HEK293 (cell line): ENCODE data around the gene ZSWIM7.

Source experiments
- ATF2 ChIP-seq: fragments of 450-650 bp; formaldehyde crosslinking; IDR thresholded peaks from 2 replicates; pipeline ENCODE4 v1.5.1; 2016; ENCODE audit warnings: missing biosample characterization, missing genetic modification characterization, low read depth
- CTCF ChIP-seq: fragments of 450-650 bp; formaldehyde crosslinking; IDR thresholded peaks from 2 replicates; pipeline ENCODE4 v1.5.1; 2016; ENCODE audit warnings: missing biosample characterization, missing genetic modification characterization
- PRDM4 ChIP-seq: fragments of 450-650 bp; formaldehyde crosslinking; IDR thresholded peaks from 2 replicates; pipeline ENCODE4 v1.5.1; 2017; ENCODE audit warnings: missing biosample characterization, missing genetic modification characterization
- REST ChIP-seq: fragments of 450-650 bp; formaldehyde crosslinking; IDR thresholded peaks from 2 replicates; pipeline ENCODE4 v1.5.1; 2016; ENCODE audit warnings: missing biosample characterization, missing genetic modification characterization
- TSHZ1 ChIP-seq: fragments of 450-650 bp; formaldehyde crosslinking; IDR thresholded peaks from 2 replicates; pipeline ENCODE4 v1.5.1; 2016; ENCODE audit warnings: missing biosample characterization, missing genetic modification characterization, borderline replicate concordance
- ZNF211 ChIP-seq: fragments of 450-650 bp; formaldehyde crosslinking; IDR thresholded peaks from 2 replicates; pipeline ENCODE4 v1.5.1; 2016; ENCODE audit warnings: low read depth, missing biosample characterization, missing genetic modification characterization
- ZNF23 ChIP-seq: fragments of 450-650 bp; formaldehyde crosslinking; IDR thresholded peaks from 2 replicates; pipeline ENCODE4 v1.5.1; 2016; ENCODE audit warnings: missing biosample characterization, missing genetic modification characterization, borderline replicate concordance
- ZNF24 ChIP-seq: fragments of 450-650 bp; formaldehyde crosslinking; IDR thresholded peaks from 2 replicates; pipeline ENCODE4 v1.5.1; 2016; ENCODE audit warnings: missing biosample characterization, missing genetic modification characterization
- ZNF280D ChIP-seq: fragments of 450-650 bp; formaldehyde crosslinking; IDR thresholded peaks from 2 replicates; pipeline ENCODE4 v1.5.1; 2016; ENCODE audit warnings: missing biosample characterization, missing genetic modification characterization
- ZNF488 ChIP-seq: fragments of 450-650 bp; formaldehyde crosslinking; IDR thresholded peaks from 2 replicates; pipeline ENCODE4 v1.5.1; 2016; ENCODE audit warnings: missing biosample characterization, missing genetic modification characterization
- ZNF510 ChIP-seq: fragments of 450-650 bp; formaldehyde crosslinking; IDR thresholded peaks from 2 replicates; pipeline ENCODE4 v1.5.1; 2018; ENCODE audit warnings: mild to moderate bottlenecking, missing genetic modification characterization, missing biosample characterization; ENCODE audit not compliant: insufficient replicate concordance
- ZNF518A ChIP-seq: fragments of 450-650 bp; formaldehyde crosslinking; conservative IDR thresholded peaks from 2 replicates; pipeline ENCODE4 v1.5.1; 2016; ENCODE audit warnings: low read depth, missing biosample characterization, missing genetic modification characterization
- ZNF76 ChIP-seq: fragments of 450-650 bp; formaldehyde crosslinking; IDR thresholded peaks from 2 replicates; pipeline ENCODE4; 2016; ENCODE audit warnings: low read depth, missing biosample characterization, missing genetic modification characterization, borderline replicate concordance

- TF ChIP-seq ZNF280D (tag by site-specific recombination) = no peak
- TF ChIP-seq ZNF211 (tag by site-specific recombination) = no peak
- no peak for TF ChIP-seq ZNF76 (tag by site-specific recombination)
- no peak for TF ChIP-seq ZNF23 (tag by site-specific recombination)
- no peak for TF ChIP-seq CTCF (tag by site-specific recombination)
- no peak for TF ChIP-seq ZNF510 (tag by site-specific recombination)
- no peak for TF ChIP-seq ZNF488
- TF ChIP-seq TSHZ1 (tag by site-specific recombination) = no peak
- TF ChIP-seq ATF2 (tag by site-specific recombination) = peak; percentile 33; the same call in 1 of the 2 replicates
- TF ChIP-seq ZNF24 = no peak
- no peak for TF ChIP-seq ZNF518A (tag by site-specific recombination)
- TF ChIP-seq REST (tag by site-specific recombination) = no peak
- no peak for TF ChIP-seq PRDM4 (tag by site-specific recombination)
Observed at GRCh38 chr17:16027708-16028584, 28.4 kb upstream of the ZSWIM7 start.
